Neural cell (in vitro differentiated cells): ENCODE data around the gene SEC11C. TPM values are rescaled to one million over a fixed set of nuclear protein-coding genes. Genes with fewer than 3 reads are reported as not detected.

Source experiments
- H2AFZ ChIP-seq: fragments of 200-600, 300-800 bp; sonication (generic), shearing (Covaris generic); 2 replicates; pipeline ENCODE4 v1.6.0; 2014; ENCODE audit warnings: low read depth, mild to moderate bottlenecking, antibody characterized with exemption, low read length, moderate library complexity
- H3F3A ChIP-seq: fragments of 200-600 bp; shearing (Covaris generic); 2 replicates; pipeline ENCODE4 v1.6.1; 2016; ENCODE audit warnings: mild to moderate bottlenecking, moderate library complexity, mixed read lengths, antibody characterized with exemption, low read length; ENCODE audit not compliant: insufficient read depth, poor library complexity, severe bottlenecking
- H3K27ac ChIP-seq: fragments of 200-600, 300-800 bp; sonication (generic), shearing (Covaris generic); 2 replicates; pipeline ENCODE4 v1.5.1; 2014; ENCODE audit warnings: mild to moderate bottlenecking, low read length, moderate library complexity
- H3K27me3 ChIP-seq: fragments of 300-800, 200-600 bp; sonication (generic), shearing (Covaris generic); 2 replicates; pipeline ENCODE4 v1.6.0; 2014; ENCODE audit warnings: mild to moderate bottlenecking, low read depth, low read length, moderate library complexity; ENCODE audit not compliant: insufficient read depth
- H3K36me3 ChIP-seq: fragments of 300-800, 200-600 bp; sonication (generic), shearing (Covaris generic); 2 replicates; pipeline ENCODE4 v1.5.1; 2014; ENCODE audit warnings: mild to moderate bottlenecking, antibody characterized with exemption, low read length, moderate library complexity; ENCODE audit not compliant: insufficient read depth
- H3K4me2 ChIP-seq: fragments of 300-800, 200-600 bp; sonication (generic), shearing (Covaris generic); 2 replicates; pipeline ENCODE4 v1.6.0; 2014; ENCODE audit warnings: mild to moderate bottlenecking, low read length
- H3K4me3 ChIP-seq: fragments of 300-800, 200-600 bp; sonication (generic), shearing (Covaris generic); 2 replicates; pipeline ENCODE4 v1.5.1; 2014; ENCODE audit warnings: mild to moderate bottlenecking, low read length, moderate library complexity
- H3K79me2 ChIP-seq: fragments of 200-600 bp; shearing (Covaris generic); replicated peaks from 2 replicates; pipeline ENCODE4 v1.6.0; 2014; ENCODE audit warnings: mild to moderate bottlenecking, low read length, moderate library complexity; ENCODE audit not compliant: insufficient read depth
- H3K9ac ChIP-seq: fragments of 300-800, 200-600 bp; sonication (generic), shearing (Covaris generic); 2 replicates; pipeline ENCODE4 v1.6.1; 2016; ENCODE audit warnings: mild to moderate bottlenecking, low read length, mixed read lengths
- H3K9me2 ChIP-seq: fragments of 200-600 bp; shearing (Covaris generic); 2 replicates; pipeline ENCODE4 v1.6.1; 2016; ENCODE audit warnings: mild to moderate bottlenecking, low read length, mixed read lengths; ENCODE audit not compliant: insufficient read depth
- H3K9me3 ChIP-seq: fragments of 200-600, 300-800 bp; sonication (generic), shearing (Covaris generic); 2 replicates; pipeline ENCODE4 v1.6.1; 2016; ENCODE audit warnings: mild to moderate bottlenecking, mixed run types, low read length, moderate library complexity, mixed read lengths
- H4K20me1 ChIP-seq: fragments of 200-600 bp; shearing (Covaris generic); 2 replicates; pipeline ENCODE4 v1.6.1; 2016; ENCODE audit warnings: mild to moderate bottlenecking, mixed run types; ENCODE audit not compliant: insufficient read depth
- CTCF ChIP-seq: fragments of 450-650 bp; IDR thresholded peaks from 2 replicates; pipeline ENCODE4 v1.5.1; 2014; ENCODE audit warnings: antibody characterized with exemption, mild to moderate bottlenecking, moderate library complexity; ENCODE audit not compliant: poor library complexity, severe bottlenecking
- EP300 ChIP-seq: fragments of 450-650 bp; conservative IDR thresholded peaks from 2 replicates; pipeline ENCODE4 v1.6.1; 2014; ENCODE audit warnings: antibody characterized with exemption, mild to moderate bottlenecking, moderate library complexity; ENCODE audit not compliant: poor library complexity, severe bottlenecking
- EZH2 ChIP-seq: fragments of 200-600, 300-800 bp; shearing (Covaris generic), sonication (generic); IDR thresholded peaks from 2 replicates; pipeline ENCODE4 v1.6.1; 2014; ENCODE audit warnings: antibody characterized with exemption, low read length, borderline replicate concordance, mild to moderate bottlenecking; ENCODE audit not compliant: insufficient read depth, poor library complexity, severe bottlenecking
- MXI1 ChIP-seq: fragments of 450-650 bp; conservative IDR thresholded peaks from 2 replicates; pipeline ENCODE4 v1.6.1; 2014; ENCODE audit warnings: antibody characterized with exemption, mild to moderate bottlenecking; ENCODE audit not compliant: poor library complexity, severe bottlenecking
- POLR2AphosphoS5 ChIP-seq: IDR thresholded peaks from 2 replicates; pipeline ENCODE4 v1.6.1; 2012
- RAD21 ChIP-seq: fragments of 450-650 bp; conservative IDR thresholded peaks from 2 replicates; pipeline ENCODE4 v1.6.1; 2014; ENCODE audit warnings: antibody characterized with exemption, mild to moderate bottlenecking, moderate library complexity
- REST ChIP-seq: IDR thresholded peaks from 2 replicates; pipeline ENCODE4 v1.6.1; 2012; ENCODE audit warnings: borderline replicate concordance
- SMC3 ChIP-seq: fragments of 450-650 bp; conservative IDR thresholded peaks from 2 replicates; pipeline ENCODE4 v1.6.1; 2014; ENCODE audit warnings: antibody characterized with exemption, mild to moderate bottlenecking, moderate library complexity; ENCODE audit not compliant: poor library complexity
- TAF1 ChIP-seq: IDR thresholded peaks from 2 replicates; pipeline ENCODE4 v1.6.1; 2012; ENCODE audit warnings: low read depth
- polyA plus RNA-seq: library from polyadenylated mRNA; depleted of rRNA; stranded (reverse); fragments of >200 nt; gene quantifications from 2 replicates; pipeline ENCODE4 v1.2.3, GENCODE V29; 2014

The SEC11C gene
- polyA plus RNA-seq, 1 donor from 2014 or later: 211 TPM

- TF ChIP-seq EZH2 (no peak), SMC3 (no peak), EP300 (no peak), MXI1 (no peak), TAF1 (no peak), RAD21 (no peak), POLR2AphosphoS5 (no peak), CTCF (no peak), REST (no peak)
Observed at GRCh38 chr18:59150236-59150635, 10.6 kb downstream of the SEC11C start.

DNA sequence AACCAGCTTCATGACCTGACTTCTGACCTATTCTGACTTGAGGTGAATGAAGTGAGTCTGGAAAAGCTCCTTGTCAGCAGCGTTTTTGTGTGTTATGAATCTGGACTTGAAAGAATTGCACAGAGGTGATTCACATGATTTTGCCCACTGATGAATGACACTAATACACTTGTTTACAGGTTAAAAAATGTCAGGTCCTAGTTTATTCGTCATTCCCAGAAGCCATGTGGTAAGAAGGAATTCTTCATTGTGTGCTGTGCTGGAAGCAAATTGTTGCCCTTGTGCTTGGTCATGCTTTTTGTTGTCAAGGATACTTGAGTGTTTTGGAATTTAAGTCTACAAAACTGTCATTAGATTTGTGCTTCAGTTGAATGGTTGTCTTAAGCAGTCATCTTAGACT is 15.5 kb downstream of the SEC11C start:
- Histone ChIP-seq H3K9me2 (no peaks in the 10 kb centered on the region), H3K27me3 (no peaks in the 10 kb centered on the region), H3K36me3 (peaks cover 10% of the 10 kb centered on the region), H4K20me1 (no peaks in the 10 kb centered on the region), H3K27ac (no peak overlapping the region), H3K9ac (no peak overlapping the region), H3K4me2 (no peak overlapping the region), H3K9me3 (no peaks in the 10 kb centered on the region), H3K4me3 (no peak overlapping the region), H2AFZ (no peak overlapping the region), H3K79me2 (no peaks in the 10 kb centered on the region), H3F3A (no peaks in the 10 kb centered on the region)
- TF ChIP-seq EP300 (peak; percentile 12), MXI1 (peak; percentile 16), POLR2AphosphoS5 (no peak), REST (peak; percentile 64)

More at GRCh38 chr18:59150236-59150635, 10.6 kb downstream of the SEC11C start:
- no peak overlapping the region for H3K9ac ChIP-seq
- no peaks in the 10 kb centered on the region for H3K36me3 ChIP-seq
- no peak overlapping the region for H3K4me3 ChIP-seq
- H3K4me2 ChIP-seq: no peak overlapping the region
- no peaks in the 10 kb centered on the region for H3K9me3 ChIP-seq
- H3K27me3 ChIP-seq: no peaks in the 10 kb centered on the region
- H4K20me1 ChIP-seq: no peaks in the 10 kb centered on the region
- H3F3A ChIP-seq: no peaks in the 10 kb centered on the region
- no peak overlapping the region for H2AFZ ChIP-seq
- H3K9me2 ChIP-seq: no peaks in the 10 kb centered on the region
- H3K27ac ChIP-seq: no peak overlapping the region
- H3K79me2 ChIP-seq: peaks cover 7% of the 10 kb centered on the region
